Measurements from ENCODE around the gene GABRB1. TPM values are rescaled to one million over a fixed set of nuclear protein-coding genes. Genes with fewer than 3 reads are reported as not detected.

The GABRB1 gene
- total and polyA plus RNA-seq, 2 of the 8 experiments (the other 6 are each of a cell fraction or from before 2014, with no cell fraction given): 0.22 to 0.38 TPM

DNA sequence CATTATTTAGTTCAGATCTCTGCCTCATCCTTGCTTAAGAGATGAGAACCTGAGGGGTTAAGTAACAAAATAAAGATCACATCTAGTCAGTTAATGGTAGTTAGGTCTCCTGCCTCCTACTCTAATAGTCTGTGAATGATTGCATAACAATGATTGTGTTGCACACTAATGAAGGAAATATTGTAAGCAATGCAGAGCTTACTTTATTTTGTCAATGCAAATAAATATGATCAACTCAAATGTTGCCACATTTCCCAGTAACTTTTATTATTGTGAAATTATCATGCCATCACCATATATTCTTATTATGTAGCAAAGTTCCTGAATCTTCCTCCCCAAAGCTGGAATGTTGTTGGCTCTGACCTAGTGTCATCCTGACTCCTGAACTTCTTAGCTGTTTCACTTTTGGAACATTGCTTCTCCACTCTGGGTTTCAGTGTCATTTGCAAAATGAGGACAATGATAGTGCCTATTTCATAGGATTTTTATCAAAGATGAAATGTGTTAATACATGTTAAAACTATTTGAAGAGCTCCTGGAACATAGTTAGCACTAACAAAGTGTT lies 20.9 kb upstream of the GABRB1 start:
- Histone ChIP-seq H2BK120ac (replicated peaks; ENCODE audit: low read depth, low read length) (no peak overlapping the region), H3K9ac (replicated peaks in 1 of 4; ENCODE audit: extremely low read depth in 1 of 4, low read depth in 3 of 4, low read length in 3 of 4) (no peak overlapping the region), H3K4me3 (ENCODE audit: extremely low read depth in 1 of 4, insufficient read depth in 2 of 4, low read depth in 3 of 4, low read length in 4 of 4) (no peak overlapping the region), H3K14ac (ENCODE audit: insufficient read length) (no peak overlapping the region), H3K27me3 (replicated peaks in 1 of 4; ENCODE audit: control insufficient read depth in 3 of 4, extremely low read depth in 1 of 4, insufficient read depth in 3 of 4, low read length in 3 of 4) (no peaks in the 10 kb centered on the region), H3K9me3 (ENCODE audit: insufficient read depth in 2 of 2, low read depth in 1 of 2, low read length in 1 of 2) (no peaks in the 10 kb centered on the region), H4K5ac (ENCODE audit: insufficient read length, low read depth, low read length) (no peak overlapping the region), H3K4me2 (ENCODE audit: insufficient read depth in 1 of 2, low read depth in 2 of 2, low read length in 2 of 2) (no peak overlapping the region), H2BK12ac (ENCODE audit: low read depth, low read length) (no peak overlapping the region), H3K79me1 (ENCODE audit: low read depth, low read length) (no peaks in the 10 kb centered on the region), H3K4ac (replicated peaks; ENCODE audit: insufficient read length, low read depth, low read length) (no peak overlapping the region), H2BK15ac (ENCODE audit: low read length) (no peak overlapping the region), H3K27ac (ENCODE audit: low read depth, low read length) (no peak overlapping the region), H3K18ac (ENCODE audit: extremely low read depth, low read length) (no peak overlapping the region), H2AK5ac (ENCODE audit: low read depth, low read length) (no peak overlapping the region), H3K79me2 (ENCODE audit: control insufficient read depth in 1 of 2, insufficient read depth in 2 of 2, low read length in 2 of 2) (no peaks in the 10 kb centered on the region), H4K8ac (ENCODE audit: extremely low read depth, insufficient read depth, low read length) (no peak overlapping the region), H4K20me1 (replicated peaks in 1 of 2; ENCODE audit: control insufficient read depth in 1 of 2, insufficient read depth in 2 of 2, low read length in 2 of 2) (no peaks in the 10 kb centered on the region), H2AFZ (ENCODE audit: low read length) (no peak overlapping the region), H3K23me2 (ENCODE audit: low read depth, low read length) (no peaks in the 10 kb centered on the region; the same call in 1 of the 2 replicates), H3K23ac (ENCODE audit: insufficient read length) (no peak overlapping the region), H3K56ac (replicated peaks; ENCODE audit: insufficient read length, low read depth, low read length) (no peak overlapping the region), H2BK5ac (ENCODE audit: low read depth, low read length) (no peak overlapping the region), H4K91ac (replicated peaks; ENCODE audit: insufficient read length, low read length) (no peak overlapping the region), H3K36me3 (ENCODE audit: control insufficient read depth in 2 of 4, insufficient read depth in 4 of 4, low read length in 3 of 4) (no peaks in the 10 kb centered on the region), H3K4me1 (replicated peaks in 1 of 4; ENCODE audit: control insufficient read depth in 3 of 4, insufficient read depth in 4 of 4, low read length in 3 of 4) (no peaks in the 10 kb centered on the region), H2BK20ac (ENCODE audit: low read length) (no peak overlapping the region)
- FAIRE-seq: no peak
- ChIA-PET CTCF (ENCODE audit: partially characterized antibody) (interaction anchor here (0.7 to 1.4 kb wide), 3 partner anchors 60 to 166 kb away, joined by 3 to 5 read pairs (median 4); no protein-coding TSS in a partner anchor), POLR2A (ENCODE audit: partially characterized antibody) (no interaction called here)
- DNase-seq (ENCODE audit: low read depth in 1 of 2, low spot score in 2 of 2): no peak
- TF ChIP-seq HDAC6 (IDR thresholded peaks at IDR 0.05; ENCODE audit: low read depth, low read length): no peak
- TF ChIP-seq TCF12 (IDR thresholded peaks at IDR 0.05; ENCODE audit: low read depth, low read length): no peak
- no peak for TF ChIP-seq ASH2L (IDR thresholded peaks at IDR 0.05; ENCODE audit: low read length)
- no peak for TF ChIP-seq KDM5A (IDR thresholded peaks at IDR 0.05; ENCODE audit: low read length)
- no peak for TF ChIP-seq CREB1 (IDR thresholded peaks at IDR 0.05)
- no peak for TF ChIP-seq RNF2 (IDR thresholded peaks at IDR 0.05; ENCODE audit: borderline replicate concordance, low read depth, low read length, missing control alignments, poor library complexity, severe bottlenecking)
- no peak for TF ChIP-seq RXRA (IDR thresholded peaks at IDR 0.05; ENCODE audit: insufficient read depth, low read depth, low read length)
- TF ChIP-seq NANOG (IDR thresholded peaks at IDR 0.05; ENCODE audit: insufficient read depth, low read depth, low read length, poor library complexity, severe bottlenecking): no peak
- no peak for TF ChIP-seq SP4 (IDR thresholded peaks at IDR 0.05; ENCODE audit: low read length)
- no peak for TF ChIP-seq GTF2F1 (IDR thresholded peaks at IDR 0.05; ENCODE audit: borderline replicate concordance, low read depth, low read length)
- no peak for TF ChIP-seq POLR2A (IDR thresholded peaks at IDR 0.05; ENCODE audit: control extremely low read depth in 1 of 2, low read depth in 2 of 2, low read length in 2 of 2)
- TF ChIP-seq TBP (IDR thresholded peaks at IDR 0.05; ENCODE audit: low read depth, low read length): no peak
- no peak for TF ChIP-seq SIN3A (conservative IDR thresholded peaks at IDR 0.05 in 1 of 2, IDR thresholded peaks at IDR 0.05 in 1 of 2; ENCODE audit: low read depth in 1 of 2, low read length in 2 of 2)

All from H1 (cell line).